Neural cell (in vitro differentiated cells): Measurements from ENCODE around the gene KBTBD6.

Experiments used
- CTCF ChIP-seq: fragments of 450-650 bp; IDR thresholded peaks from 2 replicates; pipeline ENCODE4 v1.5.1; 2014; ENCODE audit warnings: antibody characterized with exemption, mild to moderate bottlenecking, moderate library complexity; ENCODE audit not compliant: poor library complexity, severe bottlenecking
- EZH2 ChIP-seq: fragments of 200-600, 300-800 bp; shearing (Covaris generic), sonication (generic); IDR thresholded peaks from 2 replicates; pipeline ENCODE4 v1.6.1; 2014; ENCODE audit warnings: antibody characterized with exemption, low read length, borderline replicate concordance, mild to moderate bottlenecking; ENCODE audit not compliant: insufficient read depth, poor library complexity, severe bottlenecking
- MXI1 ChIP-seq: fragments of 450-650 bp; conservative IDR thresholded peaks from 2 replicates; pipeline ENCODE4 v1.6.1; 2014; ENCODE audit warnings: antibody characterized with exemption, mild to moderate bottlenecking; ENCODE audit not compliant: poor library complexity, severe bottlenecking
- POLR2AphosphoS5 ChIP-seq: IDR thresholded peaks from 2 replicates; pipeline ENCODE4 v1.6.1; 2012
- RAD21 ChIP-seq: fragments of 450-650 bp; conservative IDR thresholded peaks from 2 replicates; pipeline ENCODE4 v1.6.1; 2014; ENCODE audit warnings: antibody characterized with exemption, mild to moderate bottlenecking, moderate library complexity
- SMC3 ChIP-seq: fragments of 450-650 bp; conservative IDR thresholded peaks from 2 replicates; pipeline ENCODE4 v1.6.1; 2014; ENCODE audit warnings: antibody characterized with exemption, mild to moderate bottlenecking, moderate library complexity; ENCODE audit not compliant: poor library complexity

GRCh38 chr13:41152005-41152404 lies 19.4 kb upstream of the KBTBD6 start:
- no peak for TF ChIP-seq CTCF
- TF ChIP-seq MXI1, result no peak
- no peak for TF ChIP-seq RAD21
- TF ChIP-seq SMC3, result no peak
- TF ChIP-seq POLR2AphosphoS5, result no peak
- no peak for TF ChIP-seq EZH2
